Measurements from ENCODE around the gene GPR148.
"Not testable (repeated sequence)": the region's sequence is repeated elsewhere in the genome, so short reads cannot be mapped to it uniquely, and the experiment has no call there.

The GPR148 gene, protein sequence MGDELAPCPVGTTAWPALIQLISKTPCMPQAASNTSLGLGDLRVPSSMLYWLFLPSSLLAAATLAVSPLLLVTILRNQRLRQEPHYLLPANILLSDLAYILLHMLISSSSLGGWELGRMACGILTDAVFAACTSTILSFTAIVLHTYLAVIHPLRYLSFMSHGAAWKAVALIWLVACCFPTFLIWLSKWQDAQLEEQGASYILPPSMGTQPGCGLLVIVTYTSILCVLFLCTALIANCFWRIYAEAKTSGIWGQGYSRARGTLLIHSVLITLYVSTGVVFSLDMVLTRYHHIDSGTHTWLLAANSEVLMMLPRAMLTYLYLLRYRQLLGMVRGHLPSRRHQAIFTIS

DNA sequence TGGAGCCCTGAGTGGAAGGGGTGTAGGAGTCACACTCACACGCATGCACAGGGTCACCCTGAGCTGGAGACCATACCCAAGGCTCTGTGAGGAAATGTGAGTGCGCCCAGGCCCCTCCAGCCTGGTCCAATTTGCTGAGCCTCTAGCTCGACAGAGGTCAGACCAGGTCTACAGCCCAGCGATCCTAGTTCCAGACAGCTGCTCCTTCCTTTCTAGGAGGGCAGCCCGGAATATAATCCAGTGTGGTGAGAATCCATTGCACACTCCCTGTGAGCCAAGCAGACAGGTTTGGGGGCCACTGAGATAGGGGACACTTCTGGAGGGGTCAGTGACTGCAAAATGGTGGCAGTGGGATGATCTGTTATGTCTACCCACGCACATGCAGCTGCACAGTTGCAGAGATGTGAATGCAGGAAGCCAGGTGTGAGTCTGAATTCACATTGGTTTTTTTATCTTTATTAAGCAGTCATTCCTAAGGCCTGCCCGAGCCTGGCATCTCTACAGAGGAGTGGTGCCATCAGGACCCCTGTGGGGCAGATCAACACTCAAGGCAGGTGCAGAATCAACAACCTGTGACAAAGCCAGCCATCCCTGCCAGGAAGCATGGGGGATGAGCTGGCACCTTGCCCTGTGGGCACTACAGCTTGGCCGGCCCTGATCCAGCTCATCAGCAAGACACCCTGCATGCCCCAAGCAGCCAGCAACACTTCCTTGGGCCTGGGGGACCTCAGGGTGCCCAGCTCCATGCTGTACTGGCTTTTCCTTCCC is at the start of gene GPR148:
Gene GPR148 (plus strand): TSS at position 522 of the 768 bp plus-strand sequence. CDS start 82 bp downstream, at position 604.
- in situ Hi-C loops (cut with HindIII; ENCODE audit: low sequenced_read_pairs) = no loop called here

DNA sequence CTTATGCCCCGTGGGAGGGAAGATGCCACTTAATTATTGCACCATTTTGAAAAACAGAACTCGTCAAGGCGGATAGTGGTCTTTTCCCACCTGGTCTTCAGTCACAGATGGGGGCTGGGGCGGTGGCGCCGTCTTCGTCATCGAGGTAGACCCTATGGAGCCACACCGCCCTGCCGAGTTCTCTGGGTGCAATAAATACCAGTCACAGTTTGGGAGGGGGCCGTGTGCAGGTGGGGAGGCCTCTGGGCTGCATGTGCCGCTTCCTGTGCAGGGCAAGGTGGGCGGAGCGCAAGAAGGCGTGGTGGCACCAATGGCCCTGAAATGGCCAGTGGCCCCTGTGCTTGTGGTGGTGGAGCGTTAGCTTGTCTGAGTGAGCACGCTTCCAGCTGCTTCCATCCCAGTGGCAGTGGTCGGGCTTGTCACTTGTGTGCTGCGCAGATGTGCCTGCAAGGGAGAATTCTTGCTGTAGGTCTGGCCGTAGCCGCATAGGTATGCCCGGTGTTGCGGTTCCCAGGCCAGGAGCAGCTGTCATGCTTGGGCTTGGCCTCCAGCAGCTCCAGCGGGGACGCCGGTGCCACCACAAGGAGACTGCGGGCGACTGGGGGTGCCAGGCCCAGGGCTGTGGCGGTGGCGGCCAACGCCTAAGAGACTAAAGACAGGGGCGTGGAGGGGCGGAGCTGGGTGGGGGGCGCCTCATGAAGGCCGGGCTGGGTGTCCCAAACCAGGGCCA is 36.7 kb upstream of the GPR148 start:
- in situ Hi-C loops (cut with HindIII; ENCODE audit: low sequenced_read_pairs) = not testable (repeated sequence)

DNA sequence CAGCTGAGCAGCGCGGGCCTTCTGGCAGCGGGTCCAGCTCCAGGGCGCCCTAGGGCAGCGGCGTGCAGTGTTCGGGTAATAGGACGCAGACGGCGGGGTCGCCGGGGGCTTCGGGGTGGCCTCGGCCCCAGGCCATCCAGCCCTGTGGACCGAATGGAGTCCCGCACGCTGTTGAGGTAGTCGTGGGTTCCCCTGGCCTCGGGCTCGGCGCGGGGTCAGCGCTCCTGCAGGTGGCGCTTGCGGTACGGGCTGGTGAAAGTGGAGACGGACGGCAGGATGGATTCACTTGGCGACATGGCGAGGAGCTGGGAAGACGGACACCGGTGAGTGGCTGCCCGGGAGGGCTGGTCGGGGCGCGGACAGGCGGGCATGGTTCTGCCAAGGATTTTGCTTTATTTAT is 35.4 kb upstream of the GPR148 start:
- in situ Hi-C loops (cut with HindIII; ENCODE audit: low sequenced_read_pairs) = not testable (repeated sequence)

DNA sequence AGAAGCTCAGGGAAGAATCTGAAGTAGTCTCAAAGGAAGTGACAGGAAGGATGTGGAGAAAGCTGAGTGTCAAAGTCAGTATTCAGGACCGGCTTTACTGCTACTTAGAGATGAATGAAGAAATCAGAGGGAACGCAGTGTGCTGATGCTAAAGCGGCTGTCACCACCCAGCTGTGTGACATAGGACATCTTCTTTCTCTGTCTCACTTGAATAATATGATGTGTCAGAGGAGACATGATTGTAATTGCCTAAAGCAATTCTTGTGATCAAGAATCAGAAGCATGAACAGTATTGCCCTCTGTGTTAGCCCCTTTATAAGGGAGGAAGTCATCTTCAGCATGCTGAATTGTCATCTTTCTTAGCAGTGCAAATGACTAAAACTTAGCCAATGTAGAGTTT is 25.6 kb upstream of the GPR148 start:
- in situ Hi-C loops (cut with HindIII; ENCODE audit: low sequenced_read_pairs) = not testable (repeated sequence)

DNA sequence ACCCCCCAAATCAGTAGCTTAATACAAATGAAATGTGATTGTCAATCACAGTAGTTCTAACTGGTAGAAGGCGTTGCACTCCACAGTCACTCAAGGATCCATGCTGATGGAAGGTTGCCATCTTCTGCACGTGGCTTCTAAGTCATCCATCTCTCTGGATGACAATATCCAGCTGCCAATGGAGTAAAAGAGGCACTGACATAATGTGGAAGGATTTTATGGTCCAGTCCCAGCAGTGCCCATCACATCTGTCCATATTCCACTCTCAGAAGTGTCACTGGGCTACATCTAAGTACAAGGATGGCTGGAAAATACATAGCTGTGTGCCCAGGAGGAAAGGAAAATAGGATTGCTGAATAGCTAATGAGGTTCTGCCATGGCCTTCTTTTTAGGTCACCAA is 14.1 kb upstream of the GPR148 start:
- in situ Hi-C loops (cut with HindIII; ENCODE audit: low sequenced_read_pairs) = not testable (repeated sequence)

DNA sequence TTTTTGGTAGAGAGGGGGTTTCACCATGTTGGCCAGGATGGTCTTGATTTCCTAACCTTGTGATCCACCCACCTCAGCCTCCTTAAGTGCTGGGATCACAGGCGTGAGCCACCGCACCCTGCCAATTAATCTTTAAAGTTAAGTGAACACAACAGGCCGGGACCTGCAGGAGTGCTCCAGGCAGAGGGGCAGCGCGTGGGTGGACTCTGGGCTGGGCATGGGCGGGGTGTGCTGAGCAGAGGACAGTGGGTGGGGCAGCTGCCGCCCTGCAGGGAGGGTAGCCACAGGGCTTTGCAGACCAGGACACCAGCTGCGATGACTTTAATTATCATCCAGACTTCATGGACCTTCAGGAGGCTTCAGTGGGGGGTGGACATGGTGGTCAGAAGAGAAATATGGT is 8.8 kb upstream of the GPR148 start:
- in situ Hi-C loops (cut with HindIII; ENCODE audit: low sequenced_read_pairs) = no loop called here

DNA sequence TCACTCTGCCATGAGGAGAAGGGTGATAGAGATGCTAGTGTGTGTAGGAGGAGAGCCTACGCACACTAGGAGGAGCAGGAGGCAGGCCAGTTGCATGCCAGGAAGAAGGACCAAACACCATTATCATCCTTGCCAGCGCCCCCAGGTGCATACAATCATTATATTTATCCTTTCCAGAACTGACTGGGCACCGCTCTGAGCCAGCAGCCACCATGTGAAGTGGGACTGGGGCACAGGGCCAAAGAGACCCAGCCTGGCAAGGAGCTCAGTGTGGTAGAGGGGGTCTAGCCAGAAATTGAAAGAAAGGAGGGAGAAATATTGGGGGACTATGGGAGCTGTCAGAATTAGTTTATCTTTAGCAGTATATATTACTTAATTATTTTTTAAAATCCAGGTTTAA is 8.3 kb upstream of the GPR148 start:
- in situ Hi-C loops (cut with HindIII; ENCODE audit: low sequenced_read_pairs) = no loop called here

DNA sequence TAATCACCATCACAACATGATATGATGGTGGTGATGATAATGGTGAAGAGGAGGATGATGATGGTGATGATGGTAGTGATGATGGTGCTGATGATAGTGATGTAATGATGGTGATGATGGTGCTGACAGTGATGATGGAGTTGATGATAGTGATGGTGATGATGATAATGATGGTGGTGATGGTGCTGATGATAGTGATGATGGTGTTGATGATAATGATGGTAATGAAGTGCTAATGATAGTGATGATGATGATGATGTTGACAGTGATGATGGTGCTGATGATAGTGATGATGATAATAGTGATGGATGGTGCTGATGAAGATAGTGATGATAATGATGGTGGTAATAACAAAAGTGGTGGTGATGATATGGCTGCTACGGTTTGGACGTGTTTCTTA is 4.4 kb upstream of the GPR148 start:
- in situ Hi-C loops (cut with HindIII; ENCODE audit: low sequenced_read_pairs) = no loop called here

DNA sequence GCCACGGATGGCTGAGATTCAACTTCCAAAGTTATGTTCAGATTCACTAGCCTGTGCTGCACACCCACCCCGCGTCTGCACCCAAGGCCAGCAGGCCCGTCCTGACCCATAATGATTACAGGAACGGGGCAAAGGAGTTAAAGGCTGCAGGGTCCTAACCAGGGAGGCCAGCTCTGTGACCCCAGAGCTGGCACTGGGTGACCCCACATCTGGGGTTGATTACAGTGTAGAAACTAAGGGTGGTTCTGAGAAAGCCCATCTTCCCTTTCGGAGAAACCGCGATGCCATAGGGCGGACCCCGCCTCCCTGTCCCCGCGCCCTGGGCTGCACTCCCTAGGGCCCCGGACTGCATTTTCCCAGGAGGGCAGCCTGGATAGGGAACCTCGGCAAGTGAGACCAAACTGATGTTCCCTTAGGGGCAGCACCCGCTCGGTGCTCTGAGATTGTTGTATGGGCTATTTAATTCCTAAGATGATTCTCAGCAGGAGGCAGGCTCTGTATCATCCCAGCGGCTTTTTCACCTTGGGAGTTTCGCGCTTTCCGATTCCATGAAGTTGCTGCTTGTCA is 2.2 kb upstream of the GPR148 start:
- in situ Hi-C loops (cut with HindIII; ENCODE audit: low sequenced_read_pairs) = no loop called here

DNA sequence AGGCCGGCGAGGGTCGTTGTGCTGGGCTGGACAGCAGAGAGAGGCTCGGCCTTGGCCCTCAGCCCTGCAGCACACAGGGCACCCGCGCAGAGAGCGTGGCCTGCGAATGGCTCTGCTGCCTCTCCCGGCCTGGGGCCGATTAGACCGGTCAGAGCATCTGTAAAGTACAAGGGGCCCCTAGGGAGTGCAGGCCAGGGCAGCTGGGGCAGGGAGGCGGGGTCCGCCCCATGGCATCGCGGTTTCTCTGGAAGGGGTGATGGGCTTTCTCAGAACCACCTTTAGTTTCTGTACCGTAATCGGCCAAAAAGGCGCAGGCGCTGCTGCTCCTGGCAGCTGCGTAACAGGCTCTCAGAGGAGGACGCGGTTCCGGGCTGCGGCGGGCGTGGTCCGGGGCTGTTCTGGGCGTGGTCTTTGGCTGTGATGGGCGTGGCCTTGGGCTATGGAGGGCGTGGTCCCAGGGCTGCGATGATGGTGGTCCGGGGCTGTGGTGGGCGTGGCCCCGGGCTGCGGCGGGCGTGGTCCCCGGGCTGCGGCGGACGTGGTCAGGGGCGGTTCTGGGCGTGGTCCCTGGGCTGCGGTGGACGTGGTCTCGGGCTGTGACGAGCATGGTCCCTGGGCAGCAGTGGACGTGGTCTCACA is 1.5 kb upstream of the GPR148 start:
- in situ Hi-C loops (cut with HindIII; ENCODE audit: low sequenced_read_pairs) = no loop called here

DNA sequence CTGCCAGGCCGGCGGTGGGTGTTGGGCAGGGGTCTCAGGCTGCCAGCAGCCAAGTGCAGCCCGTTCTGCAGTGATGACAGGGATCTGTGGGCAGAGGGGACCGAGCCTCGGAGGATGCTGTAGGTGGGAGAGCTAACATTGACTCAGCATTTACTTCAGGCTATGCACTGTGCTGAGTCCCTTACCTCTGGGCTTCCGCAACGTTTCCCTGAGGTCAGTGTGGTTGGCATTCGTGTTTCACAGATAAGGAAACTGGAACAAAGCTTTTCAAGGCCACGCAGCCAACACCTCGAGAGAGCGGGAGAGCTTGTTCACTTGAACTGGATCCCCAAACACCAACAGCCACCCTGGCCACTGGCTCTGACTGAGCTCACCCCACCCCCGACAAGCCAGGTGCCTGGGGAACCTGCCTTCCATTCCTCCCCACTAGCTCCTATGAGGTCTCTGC is 839 bp upstream of the GPR148 start:
- in situ Hi-C loops (cut with HindIII; ENCODE audit: low sequenced_read_pairs) = no loop called here

DNA sequence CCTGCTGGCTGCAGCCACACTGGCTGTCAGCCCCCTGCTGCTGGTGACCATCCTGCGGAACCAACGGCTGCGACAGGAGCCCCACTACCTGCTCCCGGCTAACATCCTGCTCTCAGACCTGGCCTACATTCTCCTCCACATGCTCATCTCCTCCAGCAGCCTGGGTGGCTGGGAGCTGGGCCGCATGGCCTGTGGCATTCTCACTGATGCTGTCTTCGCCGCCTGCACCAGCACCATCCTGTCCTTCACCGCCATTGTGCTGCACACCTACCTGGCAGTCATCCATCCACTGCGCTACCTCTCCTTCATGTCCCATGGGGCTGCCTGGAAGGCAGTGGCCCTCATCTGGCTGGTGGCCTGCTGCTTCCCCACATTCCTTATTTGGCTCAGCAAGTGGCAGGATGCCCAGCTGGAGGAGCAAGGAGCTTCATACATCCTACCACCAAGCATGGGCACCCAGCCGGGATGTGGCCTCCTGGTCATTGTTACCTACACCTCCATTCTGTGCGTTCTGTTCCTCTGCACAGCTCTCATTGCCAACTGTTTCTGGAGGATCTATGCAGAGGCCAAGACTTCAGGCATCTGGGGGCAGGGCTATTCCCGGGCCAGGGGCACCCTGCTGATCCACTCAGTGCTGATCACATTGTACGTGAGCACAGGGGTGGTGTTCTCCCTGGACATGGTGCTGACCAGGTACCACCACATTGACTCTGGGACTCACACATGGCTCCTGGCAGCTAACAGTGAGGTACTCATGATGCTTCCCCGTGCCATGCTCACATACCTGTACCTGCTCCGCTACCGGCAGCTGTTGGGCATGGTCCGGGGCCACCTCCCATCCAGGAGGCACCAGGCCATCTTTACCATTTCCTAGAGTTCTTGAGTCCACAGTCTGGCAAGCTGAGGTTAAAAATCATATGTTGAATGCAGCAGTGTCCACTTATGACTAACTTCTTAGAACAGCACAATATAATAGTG is 741 bp downstream of the GPR148 start:
- in situ Hi-C loops (cut with HindIII; ENCODE audit: low sequenced_read_pairs) = no loop called here

DNA sequence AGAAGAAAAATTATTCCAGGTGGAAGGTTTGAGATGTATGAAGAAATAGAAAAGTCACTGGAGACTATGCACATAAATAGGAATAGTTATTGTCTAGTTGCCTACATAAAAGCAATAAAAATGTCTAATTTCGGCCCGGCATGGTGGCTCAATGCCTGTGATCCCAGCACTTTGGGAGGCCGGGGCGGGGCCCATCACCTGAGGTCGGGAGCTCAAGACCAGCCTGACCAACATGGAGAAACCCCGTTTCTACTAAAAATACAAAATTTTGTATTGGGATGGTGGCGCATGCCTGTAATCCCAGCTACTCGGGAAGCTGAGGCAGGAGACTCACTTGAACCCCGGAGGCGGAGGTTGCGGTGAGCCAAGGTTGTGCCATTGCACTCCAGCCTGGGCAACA is 3.4 kb downstream of the GPR148 start:
- in situ Hi-C loops (cut with HindIII; ENCODE audit: low sequenced_read_pairs) = not testable (repeated sequence)

DNA sequence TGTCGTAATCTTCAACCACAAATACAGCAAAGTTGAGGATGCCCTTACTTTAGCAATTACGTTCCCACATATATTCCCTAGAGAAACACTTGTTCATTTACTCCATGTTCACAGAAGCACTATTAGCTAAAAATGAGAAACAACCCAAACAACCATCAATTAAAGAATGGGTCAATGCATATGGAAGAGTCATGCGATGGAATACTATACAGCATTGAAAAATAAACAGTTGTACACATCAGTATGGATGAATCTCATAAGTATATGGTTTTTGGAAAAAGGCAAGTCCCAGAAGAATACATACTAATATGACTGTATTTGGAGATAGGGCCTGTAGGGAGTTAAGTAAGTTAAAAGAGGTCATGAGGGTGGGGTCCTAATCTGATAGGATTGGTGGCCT is 6.3 kb downstream of the GPR148 start:
- in situ Hi-C loops (cut with HindIII; ENCODE audit: low sequenced_read_pairs) = no loop called here

DNA sequence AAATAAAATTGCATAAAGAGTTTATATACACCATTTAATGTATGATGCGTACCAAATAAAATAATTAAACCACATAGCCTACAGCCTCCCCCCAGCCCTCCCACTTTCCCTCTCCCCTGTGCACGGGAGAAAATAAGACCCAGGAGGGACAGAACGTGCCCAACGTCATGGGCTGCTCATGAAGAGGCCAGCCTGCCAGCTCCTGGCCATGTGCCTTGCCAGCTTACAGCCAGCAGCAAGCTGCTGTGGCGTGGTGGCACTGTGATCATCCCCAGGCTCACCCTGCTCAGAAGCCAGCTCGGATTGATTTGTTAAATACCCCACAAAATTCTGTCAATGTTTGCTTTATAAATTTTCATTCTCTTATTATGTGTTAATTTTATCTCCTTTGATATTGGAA is 7.6 kb downstream of the GPR148 start:
- in situ Hi-C loops (cut with HindIII; ENCODE audit: low sequenced_read_pairs) = no loop called here

DNA sequence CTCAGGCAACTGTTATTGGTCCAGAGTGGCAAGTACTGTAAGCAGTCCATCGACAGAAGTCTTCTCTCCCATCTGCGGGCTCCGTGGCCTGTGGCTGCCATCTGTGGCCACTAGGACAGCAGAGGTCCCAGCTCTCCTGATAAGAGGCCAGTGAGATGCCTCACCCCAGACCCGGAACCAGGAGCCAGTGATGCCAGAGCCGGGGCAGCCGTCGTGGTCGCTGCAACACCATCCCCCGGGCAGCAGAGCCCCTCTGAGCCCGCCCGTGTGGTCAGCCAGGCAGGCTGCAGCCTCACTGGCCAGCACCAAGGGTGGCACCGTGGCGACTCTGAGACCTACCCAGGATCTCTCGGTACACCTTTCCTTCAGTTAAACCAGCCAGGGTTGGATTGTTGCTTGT is 8.7 kb downstream of the GPR148 start:
- in situ Hi-C loops (cut with HindIII; ENCODE audit: low sequenced_read_pairs) = no loop called here

DNA sequence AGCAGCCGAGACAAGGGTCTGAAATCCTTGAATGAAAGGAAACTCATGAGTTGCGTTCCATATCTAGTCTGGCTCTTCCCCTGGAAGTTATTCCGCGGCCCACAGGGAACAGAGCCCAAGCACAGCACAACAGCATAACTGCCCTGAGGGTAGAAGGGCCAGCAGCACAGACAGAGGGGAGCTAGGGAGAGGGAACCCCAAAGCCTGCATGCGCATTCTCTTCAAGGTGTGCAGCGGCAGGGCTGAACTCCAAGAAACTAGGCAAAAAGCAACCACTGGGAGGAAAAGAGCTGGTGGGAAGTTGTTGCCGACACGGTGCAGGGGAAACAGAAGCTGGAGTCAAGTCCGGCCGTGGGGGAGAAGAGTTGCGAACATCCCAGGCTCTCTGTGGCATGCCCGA is 11.8 kb downstream of the GPR148 start:
- in situ Hi-C loops (cut with HindIII; ENCODE audit: low sequenced_read_pairs) = no loop called here

DNA sequence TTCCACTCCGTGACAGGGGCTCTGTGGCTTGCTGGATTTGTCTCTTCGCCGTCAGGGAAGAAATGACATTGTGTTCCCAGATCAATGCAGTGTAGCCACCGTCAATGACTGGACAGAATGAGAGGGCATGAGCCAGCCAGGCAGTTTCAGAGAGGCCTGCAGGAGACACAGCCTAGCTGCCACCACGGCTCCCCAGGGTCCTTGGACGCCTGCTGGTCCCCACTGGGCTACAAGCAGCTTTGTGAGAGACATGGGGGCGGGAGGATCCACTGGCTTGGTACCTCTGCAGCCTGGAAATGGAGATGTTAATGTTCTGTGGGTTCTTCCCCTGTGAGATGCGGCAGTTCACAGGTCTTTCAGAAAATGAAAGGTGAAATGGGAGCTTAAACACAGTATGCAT is 14.4 kb downstream of the GPR148 start:
- in situ Hi-C loops (cut with HindIII; ENCODE audit: low sequenced_read_pairs) = no loop called here

DNA sequence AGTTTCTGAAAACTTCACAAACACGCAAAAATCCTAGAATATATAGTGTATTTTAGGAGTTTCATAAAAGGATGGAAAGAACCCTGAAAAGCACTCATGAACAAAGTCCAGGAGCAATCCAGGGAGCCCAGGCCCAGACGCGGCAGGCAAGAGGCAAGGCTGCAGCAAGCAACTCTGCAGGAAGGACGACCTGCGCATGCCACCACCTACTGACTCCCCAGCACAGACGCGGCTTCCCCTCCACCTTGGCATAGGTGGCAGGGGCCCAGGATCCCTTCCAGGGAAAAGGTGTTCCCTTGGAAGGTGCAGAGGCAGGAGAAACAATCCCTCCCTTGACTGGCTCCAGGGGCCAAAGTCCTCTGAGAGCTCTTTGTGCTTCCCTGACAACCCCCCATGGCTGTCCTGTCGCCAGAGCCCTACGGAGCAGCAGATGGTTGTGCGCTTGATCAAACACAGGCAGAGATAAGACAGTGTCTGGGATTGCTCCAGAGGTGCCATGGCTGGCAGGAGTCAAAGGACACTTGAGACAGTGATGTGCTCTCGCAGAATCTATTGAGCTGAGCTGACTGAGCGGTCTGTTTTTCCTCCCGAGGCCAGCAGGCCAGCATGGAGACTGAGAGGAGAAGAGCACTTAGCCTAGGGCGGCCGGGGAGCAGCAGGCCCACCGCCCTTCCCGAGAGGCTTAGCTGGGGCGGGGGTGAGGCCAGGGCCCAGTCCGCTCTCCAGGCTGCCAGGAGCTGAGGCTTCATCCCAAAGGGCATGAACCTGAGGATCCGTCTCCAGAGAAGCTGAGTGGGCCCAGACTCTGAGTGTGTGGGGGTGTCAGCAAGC is 15.6 kb downstream of the GPR148 start:
- in situ Hi-C loops (cut with HindIII; ENCODE audit: low sequenced_read_pairs) = no loop called here
